Memory B cell (primary cell): Measurements from ENCODE around the gene TMC2.
"Not testable (repeated sequence)": the region's sequence is repeated elsewhere in the genome, so short reads cannot be mapped to it uniquely, and the experiment has no call there.

ENCODE experiments used
- ATAC-seq: fragments of 150-1000 bp; cut with Tn5 transposase; 2 replicates; pipeline ENCODE4 v1.10.0; 2021; ENCODE audit warnings: low read depth, mild to moderate bottlenecking, moderate library complexity
- DNase-seq, 2 donors: peaks; one replicate each; pipeline ENCODE4 v3.0.0; 2022; ENCODE audit warnings: low spot score in 2 of 2
- H3K27ac Mint-ChIP-seq: one replicate; pipeline ENCODE4 v1.8.0; 2022; ENCODE audit warnings: mild to moderate bottlenecking, moderate library complexity, mixed read lengths
- H3K27me3 Mint-ChIP-seq: one replicate; pipeline ENCODE4 v1.8.0; 2022; ENCODE audit warnings: mixed read lengths
- H3K36me3 Mint-ChIP-seq: one replicate; pipeline ENCODE4 v1.8.0; 2022; ENCODE audit warnings: mild to moderate bottlenecking, mixed read lengths
- H3K4me1 Mint-ChIP-seq: one replicate; pipeline ENCODE4 v1.8.0; 2022; ENCODE audit warnings: mixed read lengths
- H3K4me3 Mint-ChIP-seq: one replicate; pipeline ENCODE4 v1.8.0; 2022; ENCODE audit warnings: mild to moderate bottlenecking, moderate library complexity, mixed read lengths
- H3K9me3 Mint-ChIP-seq: one replicate; pipeline ENCODE4 v1.8.0; 2022; ENCODE audit warnings: mixed read lengths

TMC2 gene

GRCh38 chr20:2663364-2663886 is 127.1 kb downstream of the TMC2 start:
- DNase-seq (no peak), ATAC-seq (no peak)
- Mint-ChIP-seq H3K36me3 (peaks cover 32% of the 10 kb centered on the region), H3K4me3 (peak overlapping the region; percentile 100), H3K9me3 (no peaks in the 10 kb centered on the region), H3K27ac (peak overlapping the region; percentile 98), H3K4me1 (peaks cover 18% of the 10 kb centered on the region), H3K27me3 (peaks cover 3% of the 10 kb centered on the region)

DNA sequence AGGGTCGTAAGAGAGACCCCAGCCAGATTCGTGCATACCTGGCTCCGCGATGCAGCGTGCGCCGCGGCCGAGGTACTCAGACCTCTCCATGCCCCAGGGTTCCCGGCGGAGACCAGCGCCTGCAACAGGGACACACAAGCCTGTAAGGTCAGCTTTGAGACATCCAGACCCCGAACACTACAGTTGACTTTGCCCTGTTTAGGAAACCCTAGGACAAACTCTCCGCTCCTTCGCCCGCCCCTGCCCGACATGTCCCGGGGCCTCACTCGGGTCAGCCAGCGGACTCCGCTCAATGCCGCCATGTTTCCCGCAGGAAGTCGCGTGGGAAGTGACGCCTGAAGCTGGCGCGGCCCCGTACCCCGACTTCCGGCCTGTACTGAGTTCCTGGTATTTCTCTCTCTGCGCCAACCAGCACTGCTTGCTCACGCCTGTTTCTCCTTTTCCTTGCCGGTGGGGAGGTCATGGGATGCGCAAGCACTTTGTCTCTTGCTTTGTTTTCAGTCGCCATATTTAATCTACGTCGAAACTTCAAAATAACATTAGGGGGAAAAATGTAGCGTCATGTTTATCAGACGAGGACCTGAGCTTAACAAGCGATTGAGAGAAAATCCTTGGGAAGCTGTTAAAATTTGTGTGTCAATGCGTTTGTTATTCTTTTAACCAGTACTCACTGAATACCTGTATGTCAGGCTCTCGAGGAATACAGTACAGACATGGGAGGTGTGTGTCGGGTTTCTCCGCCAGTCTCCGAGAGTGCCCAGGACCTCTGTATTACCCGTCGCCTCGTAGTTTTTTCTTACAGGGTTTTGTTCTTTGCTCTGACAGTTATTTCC is 127.7 kb downstream of the TMC2 start, which contains the start of gene IDH3B:
Gene IDH3B, minus strand, starts transcription at position 330 of the 833 bp plus-strand sequence. Its CDS starts 28 bp downstream, at position 302.
- Mint-ChIP-seq H3K4me1 (peaks cover 12% of the 10 kb centered on the region), H3K27ac (peak within 1 kb of the TSS; percentile 98), H3K36me3 (peaks cover 25% of the 10 kb centered on the region), H3K9me3 (no peaks in the 10 kb centered on the region), H3K4me3 (peak within 1 kb of the TSS; percentile 100), H3K27me3 (peaks cover 8% of the 10 kb centered on the region)
- ATAC-seq (peak; percentile 98), DNase-seq (peak; percentile 87 to 90)

DNA sequence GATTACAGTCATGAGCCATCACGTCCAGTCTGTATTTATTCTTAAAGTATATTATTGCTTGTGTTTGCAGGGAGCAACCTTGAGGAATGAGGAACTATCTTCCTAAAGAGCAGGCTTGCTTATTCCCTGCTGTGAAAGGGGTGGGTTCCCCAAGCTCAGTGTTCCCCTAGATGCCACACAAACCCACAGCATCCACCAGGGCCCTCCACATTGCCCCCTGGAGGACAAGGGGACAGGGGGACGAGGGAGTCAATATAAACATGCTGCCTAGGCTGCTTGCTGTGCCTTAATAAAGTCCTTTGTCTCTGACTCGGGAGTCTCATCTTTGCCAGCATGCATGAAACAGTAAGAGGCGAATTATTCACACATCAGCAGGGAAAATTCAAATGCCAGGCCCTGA is 135.6 kb downstream of the TMC2 start:
- Mint-ChIP-seq H3K4me1 (no peaks in the 10 kb centered on the region), H3K27me3 (peaks cover 14% of the 10 kb centered on the region), H3K27ac (no peak overlapping the region), H3K4me3 (no peak overlapping the region), H3K9me3 (no peaks in the 10 kb centered on the region), H3K36me3 (no peaks in the 10 kb centered on the region)
- ATAC-seq (no peak), DNase-seq (no peak)

GRCh38 chr20:2672446-2672845 is 136.1 kb downstream of the TMC2 start:
- Mint-ChIP-seq H3K27me3 (peaks cover 15% of the 10 kb centered on the region), H3K9me3 (no peaks in the 10 kb centered on the region), H3K4me3 (no peak overlapping the region), H3K4me1 (no peaks in the 10 kb centered on the region), H3K36me3 (no peaks in the 10 kb centered on the region), H3K27ac (no peak overlapping the region)
- DNase-seq (no peak), ATAC-seq (no peak)

DNA sequence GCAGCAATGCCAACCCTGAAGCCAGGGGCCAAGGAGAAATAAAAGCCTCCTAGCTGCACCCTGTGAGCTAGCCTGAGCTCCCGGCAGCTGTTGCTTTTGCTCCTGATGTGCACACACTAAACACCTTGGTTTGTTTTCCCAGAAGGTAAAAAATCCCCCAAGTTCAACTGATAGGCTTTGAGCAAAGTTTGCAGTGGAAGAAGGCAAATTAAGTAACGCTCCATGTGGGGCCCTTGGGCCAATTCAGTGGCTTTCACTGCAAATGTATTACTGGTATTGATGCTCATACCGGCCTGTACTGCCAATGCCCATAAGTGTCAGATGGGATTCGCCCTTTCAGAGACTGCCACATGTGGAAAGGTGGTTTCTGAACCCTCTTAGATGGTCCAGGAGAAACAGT is 137.1 kb downstream of the TMC2 start:
- ATAC-seq = no peak
- Mint-ChIP-seq H3K4me3 (no peak overlapping the region), H3K27ac (no peak overlapping the region), H3K9me3 (no peaks in the 10 kb centered on the region), H3K27me3 (peaks cover 16% of the 10 kb centered on the region), H3K36me3 (no peaks in the 10 kb centered on the region), H3K4me1 (no peaks in the 10 kb centered on the region)
- no peak for DNase-seq

DNA sequence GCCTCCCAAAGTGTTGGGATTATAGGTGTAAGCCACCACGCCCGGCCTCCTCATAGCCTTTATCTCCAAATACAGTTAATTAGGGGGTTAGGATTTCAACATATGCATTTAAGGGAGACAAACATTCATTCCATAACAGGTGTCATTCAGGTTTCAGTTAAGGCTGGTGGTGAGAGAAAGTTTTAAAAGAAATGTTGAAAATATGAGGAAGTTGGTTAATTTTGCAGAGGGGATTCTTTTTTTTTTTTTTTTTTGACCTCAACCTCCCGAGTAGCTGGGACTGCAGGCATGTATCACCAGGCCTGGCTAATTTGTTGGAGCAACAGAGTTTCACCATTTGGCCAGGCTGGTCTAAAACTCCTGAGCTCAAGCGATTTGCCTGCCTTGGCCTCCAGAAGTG is 143.7 kb downstream of the TMC2 start:
- peaks cover 20% of the 10 kb centered on the region for H3K27me3 Mint-ChIP-seq
- peaks cover 4% of the 10 kb centered on the region for H3K9me3 Mint-ChIP-seq
- peaks cover 4% of the 10 kb centered on the region for H3K4me1 Mint-ChIP-seq
- DNase-seq (no peak), ATAC-seq (no peak)
- no peak overlapping the region for H3K27ac Mint-ChIP-seq
- no peak overlapping the region for H3K4me3 Mint-ChIP-seq
- H3K36me3 Mint-ChIP-seq = peaks cover 4% of the 10 kb centered on the region

- H3K4me1 Mint-ChIP-seq, H3K36me3 Mint-ChIP-seq, H3K9me3 Mint-ChIP-seq, DNase-seq, ATAC-seq, H3K4me3 Mint-ChIP-seq, H3K27ac Mint-ChIP-seq: not testable (repeated sequence)
- H3K27me3 Mint-ChIP-seq = peaks cover 16% of the 10 kb centered on the region
These were observed 145.7 kb downstream of the TMC2 start for GRCh38 chr20:2682040-2682439.

DNA sequence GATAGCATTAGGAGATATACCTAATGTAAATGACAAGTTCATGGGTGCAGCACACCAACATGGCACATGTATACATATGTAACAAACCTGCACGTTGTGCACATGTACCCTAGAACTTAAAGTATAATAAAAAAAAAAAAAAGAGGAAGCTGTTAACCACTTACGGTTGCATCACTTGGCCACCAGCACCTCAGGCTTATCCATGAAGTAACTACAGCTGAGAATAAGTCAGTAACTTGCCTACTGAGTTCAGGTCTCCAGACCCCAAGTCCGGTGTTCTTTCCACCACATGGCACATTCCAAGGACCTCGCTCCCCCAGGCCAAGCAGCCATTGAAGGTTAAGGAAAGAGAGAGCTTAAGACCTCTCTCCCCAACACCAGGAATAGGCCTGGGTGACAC is 148.4 kb downstream of the TMC2 start:
- not testable (repeated sequence) for H3K36me3 Mint-ChIP-seq, H3K9me3 Mint-ChIP-seq, DNase-seq, H3K27ac Mint-ChIP-seq, H3K4me3 Mint-ChIP-seq
- H3K4me1 Mint-ChIP-seq = peaks cover 11% of the 10 kb centered on the region
- H3K27me3 Mint-ChIP-seq = peaks cover 11% of the 10 kb centered on the region
- peak; percentile 41 for ATAC-seq

DNA sequence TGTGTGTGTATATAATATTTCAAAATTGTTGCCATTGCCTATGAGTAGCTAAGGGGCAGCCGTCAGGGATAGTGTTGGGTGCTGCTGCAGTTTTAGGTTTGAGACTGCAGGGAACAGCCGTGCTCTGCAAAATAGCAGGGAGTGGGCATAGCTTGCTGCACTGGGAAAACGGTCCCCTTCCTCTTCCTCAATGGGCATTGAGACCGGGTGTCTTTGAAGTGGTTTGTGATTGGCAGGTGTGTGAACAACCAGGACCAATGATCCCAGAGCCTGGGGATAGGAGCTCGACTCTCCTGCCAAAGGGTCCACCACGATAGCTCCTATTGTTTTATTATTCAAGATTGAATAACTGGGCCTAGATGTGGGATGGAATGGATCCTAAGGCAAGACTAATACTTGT is 151.1 kb downstream of the TMC2 start:
- no peak overlapping the region for H3K4me3 Mint-ChIP-seq
- no peak for DNase-seq
- peaks cover 20% of the 10 kb centered on the region for H3K4me1 Mint-ChIP-seq
- H3K27ac Mint-ChIP-seq = no peak overlapping the region
- ATAC-seq = no peak
- no peaks in the 10 kb centered on the region for H3K36me3 Mint-ChIP-seq
- peaks cover 18% of the 10 kb centered on the region for H3K27me3 Mint-ChIP-seq
- H3K9me3 Mint-ChIP-seq = no peaks in the 10 kb centered on the region

GRCh38 chr20:2688041-2688591 is 151.7 kb downstream of the TMC2 start:
- H3K27ac Mint-ChIP-seq = no peak overlapping the region
- no peaks in the 10 kb centered on the region for H3K9me3 Mint-ChIP-seq
- peaks cover 20% of the 10 kb centered on the region for H3K4me1 Mint-ChIP-seq
- DNase-seq = no peak
- ATAC-seq = peak; percentile 54
- no peaks in the 10 kb centered on the region for H3K36me3 Mint-ChIP-seq
- H3K4me3 Mint-ChIP-seq = no peak overlapping the region
- H3K27me3 Mint-ChIP-seq = peaks cover 18% of the 10 kb centered on the region

DNA sequence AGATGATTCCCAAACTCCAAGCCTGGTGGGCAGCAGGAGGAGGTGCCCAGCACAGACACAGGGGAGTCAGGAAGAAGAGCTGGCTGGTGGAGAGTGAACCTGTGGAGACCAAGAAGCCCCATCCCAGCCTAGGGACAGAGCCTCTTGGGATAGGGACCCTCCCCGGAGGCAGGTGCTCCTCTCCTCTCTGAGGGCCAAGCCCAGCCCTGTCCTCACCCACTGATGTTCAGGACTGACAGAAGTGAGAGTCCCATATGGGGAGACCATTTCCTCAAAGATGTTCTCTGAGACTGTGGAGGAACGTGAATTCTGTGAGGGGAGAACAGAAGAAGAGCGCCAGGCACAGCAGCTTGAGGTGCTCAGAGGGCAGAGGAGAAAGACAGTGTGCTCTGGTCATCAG is 153.8 kb downstream of the TMC2 start:
- peaks cover 20% of the 10 kb centered on the region for H3K4me1 Mint-ChIP-seq
- H3K9me3 Mint-ChIP-seq = no peaks in the 10 kb centered on the region
- no peak overlapping the region for H3K4me3 Mint-ChIP-seq
- H3K27ac Mint-ChIP-seq = no peak overlapping the region
- H3K27me3 Mint-ChIP-seq = peaks cover 24% of the 10 kb centered on the region
- ATAC-seq (no peak), DNase-seq (no peak)
- H3K36me3 Mint-ChIP-seq = no peaks in the 10 kb centered on the region

- DNase-seq = no peak
- no peak overlapping the region for H3K27ac Mint-ChIP-seq
- no peaks in the 10 kb centered on the region for H3K9me3 Mint-ChIP-seq
- H3K4me1 Mint-ChIP-seq = peaks cover 20% of the 10 kb centered on the region
- H3K36me3 Mint-ChIP-seq = no peaks in the 10 kb centered on the region
- H3K27me3 Mint-ChIP-seq = peaks cover 26% of the 10 kb centered on the region
- peak overlapping the region; percentile 93 for H3K4me3 Mint-ChIP-seq
- no peak for ATAC-seq
These were observed 154.3 kb downstream of the TMC2 start for GRCh38 chr20:2690718-2691117.

DNA sequence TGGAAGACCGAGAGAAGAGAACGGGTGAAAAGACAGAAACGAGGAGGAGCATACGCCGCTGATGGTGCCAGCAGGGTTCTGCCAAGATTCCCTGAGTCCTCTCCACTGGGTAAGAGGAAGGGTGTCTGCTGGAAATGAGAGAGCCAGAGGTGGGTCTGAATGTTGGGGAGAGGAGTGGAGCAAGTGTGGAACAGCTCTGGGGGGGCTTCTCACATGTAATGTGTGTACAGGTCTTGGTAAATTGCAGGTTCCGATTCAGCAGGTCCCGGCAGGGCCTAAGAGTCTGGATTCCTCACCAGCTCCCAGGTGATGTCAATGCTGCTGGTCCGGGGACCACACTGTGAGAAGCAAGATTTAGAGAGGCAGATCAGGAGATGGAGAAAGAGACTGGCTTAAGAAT is 154.8 kb downstream of the TMC2 start:
- peaks cover 20% of the 10 kb centered on the region for H3K4me1 Mint-ChIP-seq
- H3K27me3 Mint-ChIP-seq = peaks cover 30% of the 10 kb centered on the region
- no peaks in the 10 kb centered on the region for H3K9me3 Mint-ChIP-seq
- ATAC-seq (no peak), DNase-seq (no peak)
- peak overlapping the region; percentile 93 for H3K4me3 Mint-ChIP-seq
- H3K27ac Mint-ChIP-seq = peak overlapping the region; percentile 84
- H3K36me3 Mint-ChIP-seq = no peaks in the 10 kb centered on the region
